Activated T-helper 2 cell treated with anti-CD3 and anti-CD28 coated beads, Interferon-gamma antibody, Interleukin-2, Interleukin-4, amounts not matched to agents 10 μg/mL and 5 μg/mL and 100 μg/mL, durations not matched to agents 14 hours and 24 hours and 36 hours (primary cell): Measurements from ENCODE around the gene GRIK5. TPM values are rescaled to one million over a fixed set of nuclear protein-coding genes. Genes with fewer than 3 reads are reported as not detected.

ENCODE experiments used
- total RNA-seq: library from RNA; stranded (reverse); gene quantifications from 2 replicates; pipeline ENCODE4 v1.2.3, GENCODE V29; 2022

The GRIK5 gene
- total RNA-seq, 1 donor from 2014 or later, result 3.3 TPM

Other genes with a start within 250 kb of the GRIK5 start
- not detected in 2 replicates for gene LYPD4, start 225.5 kb downstream of the GRIK5 start, total RNA-seq
- not detected in 2 replicates for gene DMRTC2, start 225.2 kb downstream of the GRIK5 start, total RNA-seq
- 2,928 and 2,943 TPM in 2 replicates for gene RPS19, start 210.0 kb downstream of the GRIK5 start, total RNA-seq
- gene CD79A, start 192.9 kb downstream of the GRIK5 start, total RNA-seq, result 0.67 and 0.84 TPM in 2 replicates
- gene ARHGEF1, start 187.0 kb downstream of the GRIK5 start, total RNA-seq, result 340 and 353 TPM in 2 replicates
- 2.1 and 2.3 TPM in 2 replicates for gene ERFL, start 141.8 kb downstream of the GRIK5 start, total RNA-seq
- gene RABAC1, start 110.9 kb downstream of the GRIK5 start, total RNA-seq, result 54.0 and 57.6 TPM in 2 replicates
- 0.97 and 1.7 TPM in 2 replicates for gene ATP1A3, start 76.0 kb downstream of the GRIK5 start, total RNA-seq
- 15.7 and 16.6 TPM in 2 replicates for gene ZNF574, start 6.0 kb upstream of the GRIK5 start, total RNA-seq
- gene POU2F2, start 62.2 kb upstream of the GRIK5 start, total RNA-seq, result 48.6 and 49.5 TPM in 2 replicates
- 32.1 and 33.6 TPM in 2 replicates for gene DEDD2, start 147.5 kb upstream of the GRIK5 start, total RNA-seq
- gene ZNF526, start 150.1 kb upstream of the GRIK5 start, total RNA-seq, result 17.3 and 18.4 TPM in 2 replicates
- gene GSK3A, start 172.4 kb upstream of the GRIK5 start, total RNA-seq, result 48.0 and 52.4 TPM in 2 replicates
- gene ERF, start 184.9 kb upstream of the GRIK5 start, total RNA-seq, result 58.4 and 59.1 TPM in 2 replicates
- gene CIC, start 199.0 kb upstream of the GRIK5 start, total RNA-seq, result 68.3 and 69.3 TPM in 2 replicates
- gene PRR19, start 231.9 kb upstream of the GRIK5 start, total RNA-seq, result 0.74 and 0.91 TPM in 2 replicates
- 49.3 and 50.9 TPM in 2 replicates for gene PAFAH1B3, start 232.4 kb upstream of the GRIK5 start, total RNA-seq
- gene TMEM145, start 243.1 kb upstream of the GRIK5 start, total RNA-seq, result 0.71 and 0.85 TPM in 2 replicates